NCI-H2107 (cell line): ENCODE measurements around the gene ATG16L1.

Experiments
- DNase-seq: peaks from one replicate; lab custom pipeline; 2025; lab: John Stamatoyannopoulos, UW

ATG16L1 gene

GRCh38 chr2:233290051-233290845, 38.8 kb downstream of the ATG16L1 start:
- no peak for DNase-seq

DNA sequence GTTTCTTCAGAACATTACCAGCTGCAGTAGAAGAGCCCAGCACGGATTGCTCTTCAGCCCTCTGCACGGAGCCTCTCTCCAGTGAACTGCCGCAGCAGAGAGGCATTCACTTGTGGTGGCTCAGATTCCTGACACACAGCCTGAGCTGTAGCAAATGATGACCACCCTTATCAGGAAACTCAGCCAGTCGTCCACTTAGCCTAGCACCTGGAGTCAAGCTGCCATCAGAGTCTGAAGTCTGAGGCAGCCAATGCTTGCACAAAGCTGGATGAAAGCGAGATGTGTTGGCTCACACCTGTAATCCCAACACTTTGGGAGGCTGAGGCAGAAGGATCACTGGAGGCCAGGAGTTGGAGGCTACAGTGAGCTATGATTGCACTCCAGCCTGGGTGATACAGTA, 44.4 kb downstream of the ATG16L1 start:
- no peak for DNase-seq

- no peak for DNase-seq
Measured at GRCh38 chr2:233297076-233297475, 45.6 kb downstream of the ATG16L1 start.

DNA sequence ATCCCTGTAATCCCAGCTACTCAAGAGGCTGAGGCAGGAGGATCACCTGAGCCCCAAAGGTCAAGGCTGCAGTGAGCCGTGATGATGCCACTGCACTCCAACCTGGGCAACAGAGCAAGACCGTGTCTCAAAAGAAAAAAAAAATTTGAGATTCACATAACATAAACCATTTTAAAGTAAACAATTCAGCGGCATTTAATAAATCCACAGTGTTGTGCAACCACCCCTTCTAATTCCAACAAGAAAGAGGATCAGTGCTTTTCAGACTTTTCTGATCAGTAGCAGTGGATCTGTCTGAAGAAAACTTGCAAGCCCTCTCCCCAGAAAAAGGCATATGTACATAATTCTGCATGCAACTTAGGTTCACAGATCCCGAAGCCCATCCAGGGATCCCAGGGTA, 48.9 kb downstream of the ATG16L1 start:
- no peak for DNase-seq

GRCh38 chr2:233301248-233301647, 49.8 kb downstream of the ATG16L1 start:
- no peak for DNase-seq

GRCh38 chr2:233301811-233302210, 50.3 kb downstream of the ATG16L1 start:
- no peak for DNase-seq

- no peak for DNase-seq
Measured at GRCh38 chr2:233303252-233303651, 51.8 kb downstream of the ATG16L1 start.

- DNase-seq, result no peak
Measured at GRCh38 chr2:233307565-233307964, 56.1 kb downstream of the ATG16L1 start, which contains the start of gene SAG. TSS of gene SAG (plus strand) at chr2:233307816. CDS start at chr2:233309190, 1,374 bp downstream.

GRCh38 chr2:233311241-233311926, 59.9 kb downstream of the ATG16L1 start:
- no peak for DNase-seq

- no peak for DNase-seq
Measured at GRCh38 chr2:233312874-233313273, 61.4 kb downstream of the ATG16L1 start.

DNA sequence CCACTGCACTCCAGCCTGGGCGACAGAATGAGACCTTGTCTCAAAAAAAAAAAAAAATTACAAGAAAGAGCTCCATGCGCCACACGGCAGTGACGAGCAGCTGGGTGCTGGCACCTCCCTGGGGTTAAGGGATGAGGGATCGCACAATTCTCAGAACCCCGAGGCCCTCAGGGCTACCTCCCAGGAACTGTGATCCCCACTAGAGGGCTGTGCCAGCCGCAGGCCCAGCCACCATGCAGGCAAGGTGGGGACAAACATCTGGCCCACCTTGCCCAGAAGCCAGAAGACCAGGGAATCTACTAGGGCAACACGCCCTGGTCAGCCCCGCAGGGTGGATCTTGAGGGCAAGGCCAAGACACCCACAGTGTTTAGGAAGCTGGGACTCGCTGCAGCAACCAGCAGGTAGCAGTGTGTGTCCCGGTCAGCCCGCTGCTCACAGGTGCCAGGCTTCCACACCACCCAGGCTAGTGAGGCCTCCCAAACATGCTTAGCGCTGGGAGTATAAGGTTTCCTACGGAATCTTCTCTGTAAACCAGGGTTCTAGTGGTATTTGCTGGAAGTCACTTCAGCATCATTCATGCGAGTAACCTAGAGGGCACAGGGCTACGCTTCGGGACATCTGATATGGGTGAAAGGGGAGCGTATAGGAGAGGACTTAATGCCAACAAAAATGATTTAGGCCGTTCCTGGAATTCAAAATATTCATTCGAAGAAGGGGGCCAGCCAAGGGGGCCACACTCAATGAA, 62.9 kb downstream of the ATG16L1 start:
- DNase-seq, result no peak

DNA sequence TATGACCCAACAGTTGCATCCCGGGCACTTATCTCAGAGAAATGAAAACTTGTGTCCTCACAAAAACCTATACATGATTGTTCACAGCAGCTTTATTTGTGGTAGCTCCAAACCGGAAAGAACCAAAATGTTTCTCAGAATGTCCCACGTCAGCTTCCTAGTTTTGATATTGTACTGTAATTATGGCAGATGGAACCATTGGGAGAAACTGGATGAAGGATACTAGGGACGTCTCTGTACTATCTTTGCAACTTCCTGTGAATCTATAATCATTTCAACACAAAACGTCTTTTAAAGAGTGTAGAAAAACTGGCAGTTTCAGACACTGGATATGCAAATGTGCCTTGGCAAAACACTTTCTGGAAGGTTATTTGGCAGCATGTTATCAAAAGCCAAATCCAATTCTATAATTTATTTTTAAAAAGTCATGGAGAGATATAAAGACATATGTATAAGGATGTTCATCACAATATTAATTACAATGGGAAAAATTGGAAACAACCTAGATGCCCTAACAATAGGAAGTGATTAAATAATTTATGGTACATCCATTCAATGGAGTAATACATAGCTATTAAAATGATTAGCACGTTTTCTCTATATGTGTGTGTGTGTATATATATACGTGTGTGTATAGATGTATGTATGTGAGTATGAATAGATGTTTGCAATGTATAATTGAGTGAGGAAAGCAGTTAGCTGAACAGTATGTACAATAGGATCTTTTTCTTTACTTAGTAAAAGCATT, 65.9 kb downstream of the ATG16L1 start:
- no peak for DNase-seq

GRCh38 chr2:233319256-233319655, 67.8 kb downstream of the ATG16L1 start:
- no peak for DNase-seq

DNA sequence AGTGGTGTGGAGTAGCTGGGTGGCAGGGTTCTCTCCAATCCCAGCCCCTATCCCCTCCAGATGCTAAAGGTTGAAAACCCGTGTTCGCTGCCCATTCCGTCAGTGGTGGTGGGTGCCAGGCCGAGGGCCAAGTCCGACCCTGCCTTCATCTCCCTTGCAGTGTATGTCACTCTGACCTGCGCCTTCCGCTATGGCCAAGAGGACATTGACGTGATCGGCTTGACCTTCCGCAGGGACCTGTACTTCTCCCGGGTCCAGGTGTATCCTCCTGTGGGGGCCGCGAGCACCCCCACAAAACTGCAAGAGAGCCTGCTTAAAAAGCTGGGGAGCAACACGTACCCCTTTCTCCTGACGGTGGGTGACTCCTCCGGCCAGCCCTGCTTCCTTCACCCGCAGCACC, 69.0 kb downstream of the ATG16L1 start:
- no peak for DNase-seq

DNA sequence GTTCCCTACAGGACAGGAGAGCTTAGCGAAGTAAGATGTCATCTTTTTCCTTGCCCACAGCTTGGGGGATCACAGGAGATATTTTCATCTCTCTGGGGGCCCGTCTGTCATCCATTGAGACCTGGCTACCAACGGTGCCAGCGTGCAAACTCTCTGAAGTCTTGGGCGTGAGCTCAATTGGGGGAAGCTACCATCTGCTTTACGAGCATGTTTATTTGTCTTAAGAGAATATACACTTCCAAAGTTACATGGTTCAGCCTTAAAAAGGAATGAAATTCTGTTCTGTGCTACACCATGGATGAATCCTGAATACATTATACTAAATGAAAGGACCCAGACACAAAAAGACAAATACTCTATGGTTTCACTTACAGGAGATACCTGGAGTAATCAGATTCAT, 69.7 kb downstream of the ATG16L1 start:
- DNase-seq, result no peak

- no peak for DNase-seq
Measured at GRCh38 chr2:233323851-233324250, 72.4 kb downstream of the ATG16L1 start.

GRCh38 chr2:233325256-233325655, 73.8 kb downstream of the ATG16L1 start:
- DNase-seq, result no peak

DNA sequence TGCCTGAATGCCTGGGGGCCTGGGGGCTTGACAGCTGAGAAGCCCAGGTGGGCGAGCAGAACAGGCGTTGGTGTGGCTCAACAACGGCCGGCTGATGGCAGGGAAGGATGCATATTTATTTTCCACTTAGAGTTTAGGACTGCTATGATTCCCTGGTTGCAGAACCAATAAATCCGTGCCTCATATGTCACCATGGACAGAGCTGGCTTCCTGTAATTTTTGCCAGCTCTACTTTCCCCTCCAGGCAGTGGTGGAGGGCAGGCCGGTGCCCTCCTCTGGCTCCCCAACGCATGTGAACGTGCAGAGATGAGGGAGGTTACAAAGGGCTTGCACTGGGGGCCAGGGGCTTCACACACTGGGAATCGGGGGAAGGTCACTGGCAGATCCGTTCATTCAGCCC, 74.3 kb downstream of the ATG16L1 start:
- DNase-seq, result no peak

- DNase-seq, result no peak
Measured at GRCh38 chr2:233326500-233326899, 75.0 kb downstream of the ATG16L1 start.

DNA sequence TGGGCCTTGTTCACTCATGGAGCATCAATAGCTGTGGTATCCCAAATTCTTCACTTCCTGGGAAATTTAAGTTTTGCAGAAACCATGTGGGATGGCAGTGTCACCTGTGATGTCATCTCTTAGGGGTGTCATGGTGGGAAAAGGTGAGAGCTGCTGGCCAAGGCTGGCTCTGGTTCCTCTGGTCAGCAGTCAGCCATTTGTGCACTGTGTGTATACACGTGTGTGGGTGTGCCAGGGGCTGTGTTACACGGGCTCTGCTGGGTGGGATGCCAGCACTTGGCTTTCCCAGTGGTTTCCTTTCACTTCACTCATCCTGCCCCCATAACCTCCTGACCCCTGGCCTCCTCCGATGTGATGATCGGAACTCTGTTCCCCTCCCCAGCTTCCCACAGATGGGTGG, 77.4 kb downstream of the ATG16L1 start:
- DNase-seq, result no peak

- peak; percentile 37 for DNase-seq
Measured at GRCh38 chr2:233329489-233330135, 78.1 kb downstream of the ATG16L1 start.

GRCh38 chr2:233331536-233331935, 80.1 kb downstream of the ATG16L1 start:
- DNase-seq, result no peak
